Activated T-cell treated with anti-CD3 and anti-CD28 coated beads, Interleukin-2, amount 50 U/mL, for 24 hours (primary cell): Measurements from ENCODE around the gene CEP19.

Experiments used
- DNase-seq: peaks from one replicate; pipeline ENCODE4 v3.0.0-alpha.2; 2020
- H3K27ac Mint-ChIP-seq: 2 replicates; pipeline ENCODE4 v1.8.0; 2020; ENCODE audit warnings: mild to moderate bottlenecking, mixed read lengths
- H3K27me3 Mint-ChIP-seq: 2 replicates; pipeline ENCODE4 v1.8.0; 2020; ENCODE audit warnings: mixed read lengths
- H3K36me3 Mint-ChIP-seq: 2 replicates; pipeline ENCODE4 v1.8.0; 2020; ENCODE audit warnings: low read depth, mixed read lengths
- H3K4me1 Mint-ChIP-seq: 2 replicates; pipeline ENCODE4 v1.8.0; 2020; ENCODE audit warnings: low read depth, mixed read lengths
- H3K4me3 Mint-ChIP-seq: 2 replicates; pipeline ENCODE4 v1.8.0; 2020; ENCODE audit warnings: mild to moderate bottlenecking, moderate library complexity, mixed read lengths
- H3K9me3 Mint-ChIP-seq: 2 replicates; pipeline ENCODE4 v1.8.0; 2020; ENCODE audit warnings: mixed read lengths

Gene CEP19

GRCh38 chr3:196662033-196662432, 50.0 kb downstream of the CEP19 start:
- no peak overlapping the region for H3K27ac Mint-ChIP-seq
- no peaks in the 10 kb centered on the region for H3K9me3 Mint-ChIP-seq
- H3K4me3 Mint-ChIP-seq = no peak overlapping the region
- DNase-seq = no peak
- no peaks in the 10 kb centered on the region for H3K4me1 Mint-ChIP-seq
- H3K36me3 Mint-ChIP-seq = peaks cover 56% of the 10 kb centered on the region
- H3K27me3 Mint-ChIP-seq = no peaks in the 10 kb centered on the region

GRCh38 chr3:196661400-196661799, 50.6 kb downstream of the CEP19 start:
- no peaks in the 10 kb centered on the region for H3K27me3 Mint-ChIP-seq

DNA sequence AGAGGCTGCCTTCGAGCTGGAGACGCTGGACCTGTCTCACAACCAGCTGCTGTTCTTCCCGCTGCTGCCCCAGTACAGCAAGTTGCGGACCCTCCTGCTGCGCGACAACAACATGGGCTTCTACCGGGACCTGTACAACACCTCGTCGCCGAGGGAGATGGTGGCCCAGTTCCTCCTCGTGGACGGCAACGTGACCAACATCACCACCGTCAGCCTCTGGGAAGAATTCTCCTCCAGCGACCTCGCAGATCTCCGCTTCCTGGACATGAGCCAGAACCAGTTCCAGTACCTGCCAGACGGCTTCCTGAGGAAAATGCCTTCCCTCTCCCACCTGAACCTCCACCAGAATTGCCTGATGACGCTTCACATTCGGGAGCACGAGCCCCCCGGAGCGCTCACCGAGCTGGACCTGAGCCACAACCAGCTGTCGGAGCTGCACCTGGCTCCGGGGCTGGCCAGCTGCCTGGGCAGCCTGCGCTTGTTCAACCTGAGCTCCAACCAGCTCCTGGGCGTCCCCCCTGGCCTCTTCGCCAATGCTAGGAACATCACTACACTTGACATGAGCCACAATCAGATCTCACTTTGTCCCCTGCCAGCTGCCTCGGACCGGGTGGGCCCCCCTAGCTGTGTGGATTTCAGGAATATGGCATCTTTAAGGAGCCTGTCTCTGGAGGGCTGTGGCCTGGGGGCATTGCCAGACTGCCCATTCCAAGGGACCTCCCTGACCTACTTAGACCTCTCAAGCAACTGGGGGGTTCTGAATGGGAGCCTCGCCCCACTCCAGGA, 51.5 kb downstream of the CEP19 start:
- no peak for DNase-seq
- Mint-ChIP-seq H3K27ac (no peak overlapping the region), H3K9me3 (no peaks in the 10 kb centered on the region), H3K27me3 (no peaks in the 10 kb centered on the region), H3K36me3 (peaks cover 70% of the 10 kb centered on the region), H3K4me3 (no peak overlapping the region), H3K4me1 (no peaks in the 10 kb centered on the region)

More at GRCh38 chr3:196661400-196661799, 50.6 kb downstream of the CEP19 start:
- H3K27ac Mint-ChIP-seq = no peak overlapping the region
- H3K9me3 Mint-ChIP-seq = no peaks in the 10 kb centered on the region
- H3K4me3 Mint-ChIP-seq = no peak overlapping the region
- DNase-seq = no peak
- no peaks in the 10 kb centered on the region for H3K4me1 Mint-ChIP-seq
- peaks cover 62% of the 10 kb centered on the region for H3K36me3 Mint-ChIP-seq

DNA sequence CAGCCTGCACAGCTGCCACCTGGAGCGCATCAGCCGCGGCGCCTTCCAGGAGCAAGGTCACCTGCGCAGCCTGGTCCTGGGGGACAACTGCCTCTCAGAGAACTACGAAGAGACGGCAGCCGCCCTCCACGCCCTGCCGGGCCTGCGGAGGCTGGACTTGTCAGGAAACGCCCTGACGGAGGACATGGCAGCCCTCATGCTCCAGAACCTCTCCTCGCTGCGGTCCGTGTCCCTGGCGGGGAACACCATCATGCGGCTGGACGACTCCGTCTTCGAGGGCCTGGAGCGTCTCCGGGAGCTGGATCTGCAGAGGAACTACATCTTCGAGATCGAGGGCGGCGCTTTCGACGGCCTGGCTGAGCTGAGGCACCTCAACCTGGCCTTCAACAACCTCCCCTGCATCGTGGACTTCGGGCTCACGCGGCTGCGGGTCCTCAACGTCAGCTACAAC, 52.1 kb downstream of the CEP19 start:
- Mint-ChIP-seq H3K4me1 (no peaks in the 10 kb centered on the region), H3K36me3 (peaks cover 77% of the 10 kb centered on the region), H3K9me3 (no peaks in the 10 kb centered on the region), H3K4me3 (no peak overlapping the region), H3K27ac (no peak overlapping the region), H3K27me3 (no peaks in the 10 kb centered on the region)
- DNase-seq = no peak
